ENCODE results near the gene PTPRR.

- TF ChIP-seq CTCF (IDR thresholded peaks at IDR 0.05 in 8 of 11, conservative IDR thresholded peaks at IDR 0.05 in 3 of 11) (no peak), POLR2A (IDR thresholded peaks at IDR 0.05) (no peak)
Measured at GRCh38 chr12:70830221-70831061, 90.1 kb downstream of the PTPRR start.
